Stimulated activated CD8-positive, alpha-beta memory T cell treated with anti-CD3 and anti-CD28 coated beads, Interleukin-12 subunit alpha, Interleukin-12 subunit beta, amount 100 ng/mL, for 1 hour (primary cell): ENCODE results near the gene ARAP1.
A peak's percentile ranks its signal among the peaks of the same experiment; 100 is the strongest.

Experiments used
- DNase-seq: peaks from one replicate; pipeline ENCODE4 v3.0.0-alpha.2; 2020; ENCODE audit warnings: low read depth

The ARAP1 gene

DNA sequence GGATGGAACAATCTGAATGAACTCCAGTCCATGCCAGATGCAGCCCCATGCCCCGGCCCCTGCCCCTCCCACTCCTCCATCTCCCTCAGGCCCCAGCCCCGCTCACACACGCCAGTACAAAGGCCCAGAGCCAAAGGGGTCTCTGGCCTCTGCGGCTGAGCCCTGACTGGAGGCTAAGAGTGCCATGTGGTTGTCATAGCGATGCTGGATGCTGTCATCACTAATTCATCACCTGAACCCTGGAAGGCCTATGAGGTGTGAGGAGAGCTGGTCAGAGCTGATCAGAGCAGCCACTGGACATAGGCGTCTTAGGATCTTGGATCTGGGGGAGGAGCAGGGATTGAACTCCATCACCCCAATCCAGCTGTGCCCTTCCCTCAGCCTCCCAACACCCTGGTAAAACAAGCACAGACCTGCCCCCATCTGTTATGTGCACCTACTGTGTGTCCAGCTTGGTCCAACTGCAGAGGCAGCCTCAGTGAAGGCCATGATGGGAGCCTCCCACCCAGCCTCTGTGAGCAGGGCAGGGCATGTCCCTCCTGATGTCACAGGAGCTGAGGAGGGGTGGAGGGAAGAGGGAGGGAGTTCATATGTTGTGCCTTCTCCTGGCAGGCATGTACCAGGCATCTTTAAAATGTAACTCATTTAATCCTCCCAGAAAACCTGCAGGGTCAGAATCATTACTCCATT lies 94.7 kb downstream of the ARAP1 start:
- DNase-seq: no peak

DNA sequence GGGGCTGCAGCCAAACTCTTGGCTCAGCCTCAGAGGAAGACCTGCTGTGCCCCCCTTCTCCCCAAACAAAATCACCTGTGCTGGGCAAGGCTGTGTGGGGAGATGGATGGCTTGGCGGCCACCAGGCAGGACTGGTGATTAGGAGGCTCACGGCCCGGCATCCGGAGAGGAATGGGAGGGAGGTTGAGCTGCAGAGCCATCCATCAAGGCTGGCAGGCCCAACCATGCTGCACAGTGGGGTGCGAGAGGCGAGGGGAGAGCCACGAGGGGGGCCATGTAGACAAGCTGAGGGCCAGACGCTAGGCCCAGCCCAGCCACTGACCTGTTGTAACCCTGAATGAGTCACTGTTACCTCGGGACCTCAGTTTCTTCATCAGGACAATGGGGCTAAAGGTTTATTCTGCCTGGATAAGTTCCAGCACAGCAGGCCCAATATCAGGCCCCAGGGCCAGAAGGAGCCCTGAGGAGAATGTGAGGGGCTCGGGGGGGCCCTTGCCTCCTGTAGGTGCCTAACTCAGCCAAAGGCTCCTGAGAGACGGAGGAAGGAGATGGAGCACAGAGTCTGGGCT lies 96.2 kb downstream of the ARAP1 start:
- no peak for DNase-seq

DNA sequence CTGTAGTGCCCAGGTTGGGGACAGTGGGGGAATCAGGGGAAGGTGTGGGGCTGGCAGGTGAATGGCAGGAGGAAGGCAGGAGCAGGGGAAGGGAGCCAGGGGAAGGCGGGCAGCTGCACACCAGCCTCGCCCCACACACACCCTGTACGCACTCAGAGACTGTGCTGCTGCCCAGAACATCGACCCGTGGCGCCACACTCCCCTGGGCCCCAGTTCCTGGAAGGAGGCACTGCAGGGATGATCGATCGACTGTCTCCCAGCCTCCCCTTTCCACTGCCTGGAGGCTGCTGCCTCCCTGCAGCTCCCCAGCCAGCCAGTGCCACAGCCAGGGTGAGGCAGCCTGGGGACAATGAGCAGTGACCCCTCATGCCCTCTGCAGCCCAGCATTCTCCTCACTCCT lies 97.2 kb downstream of the ARAP1 start:
- no peak for DNase-seq

DNA sequence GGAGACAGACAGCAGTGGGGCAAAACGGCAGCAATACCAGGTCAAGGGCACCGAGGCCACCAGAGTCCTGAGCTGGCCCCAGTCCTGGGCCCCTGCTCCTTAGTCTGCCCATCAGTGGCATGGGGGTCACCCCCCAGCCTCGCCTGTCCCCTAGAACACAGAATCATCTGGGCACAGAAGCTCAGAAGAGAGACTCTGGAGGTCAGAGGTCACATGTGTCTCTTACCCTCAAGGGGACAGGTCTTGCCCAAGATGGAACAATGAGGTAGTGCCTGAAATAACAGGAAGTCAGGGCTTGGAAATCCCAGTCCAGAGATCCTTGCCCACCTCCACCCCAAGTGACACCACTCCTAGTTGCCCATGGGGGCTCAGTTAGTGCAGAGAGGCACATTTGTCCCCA lies 98.6 kb downstream of the ARAP1 start:
- no peak for DNase-seq

DNA sequence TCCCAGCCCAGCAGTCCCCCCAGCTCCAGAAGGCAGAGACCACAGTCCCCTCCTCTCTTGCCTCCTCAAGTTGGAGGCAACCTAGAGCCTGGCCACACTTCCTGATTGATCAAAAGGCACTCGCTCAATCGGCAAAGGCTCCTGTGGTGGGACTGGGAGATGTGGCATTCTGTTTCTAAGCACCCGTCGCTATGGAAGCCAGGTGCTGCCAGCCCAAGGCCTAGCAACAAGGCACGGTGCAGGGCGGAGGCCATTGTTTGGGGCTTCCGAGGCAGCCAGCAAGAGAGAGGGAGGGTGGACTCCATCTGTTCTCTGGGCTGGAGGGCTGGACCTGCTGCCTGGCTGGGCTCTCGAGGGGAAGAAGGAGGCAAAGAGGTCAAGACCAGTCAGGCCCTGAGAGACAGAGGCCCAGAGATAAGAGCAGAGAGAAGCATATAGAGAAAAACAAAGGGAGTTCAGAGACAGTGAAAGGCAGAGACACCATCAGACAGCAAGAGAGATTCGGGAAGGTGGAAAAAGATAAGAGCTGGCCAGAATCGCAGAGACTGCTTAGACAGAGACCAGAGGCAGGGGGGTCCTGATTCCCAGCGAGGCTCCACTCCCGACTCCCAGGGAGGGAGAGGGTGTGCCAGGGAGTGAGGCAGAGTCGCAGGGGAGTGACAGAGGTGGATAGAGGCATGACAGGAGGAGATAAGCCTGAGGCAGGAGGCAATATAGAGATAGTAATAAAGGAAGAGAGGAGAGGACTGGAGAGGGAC lies 99.2 kb downstream of the ARAP1 start:
- DNase-seq: no peak

DNA sequence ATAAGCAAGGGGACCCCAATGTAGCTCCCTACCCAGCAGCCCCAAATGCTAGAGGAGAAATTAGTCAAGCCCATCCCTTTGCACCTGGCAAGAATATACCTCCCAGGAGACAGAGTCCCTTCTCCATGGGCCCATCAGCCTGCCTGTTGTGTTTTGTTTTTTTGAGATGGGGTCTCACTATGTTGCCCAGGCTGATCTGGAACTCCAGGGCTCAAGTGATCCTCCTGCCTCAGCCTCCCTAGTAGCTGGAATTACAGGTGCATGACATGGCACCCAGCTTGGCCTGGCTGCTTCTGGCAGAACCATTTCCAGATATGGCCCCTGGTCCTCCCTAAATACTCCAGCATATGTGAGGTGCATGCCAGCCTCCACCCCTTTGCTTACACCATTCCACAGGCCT lies 100.1 kb downstream of the ARAP1 start:
- no peak for DNase-seq

DNA sequence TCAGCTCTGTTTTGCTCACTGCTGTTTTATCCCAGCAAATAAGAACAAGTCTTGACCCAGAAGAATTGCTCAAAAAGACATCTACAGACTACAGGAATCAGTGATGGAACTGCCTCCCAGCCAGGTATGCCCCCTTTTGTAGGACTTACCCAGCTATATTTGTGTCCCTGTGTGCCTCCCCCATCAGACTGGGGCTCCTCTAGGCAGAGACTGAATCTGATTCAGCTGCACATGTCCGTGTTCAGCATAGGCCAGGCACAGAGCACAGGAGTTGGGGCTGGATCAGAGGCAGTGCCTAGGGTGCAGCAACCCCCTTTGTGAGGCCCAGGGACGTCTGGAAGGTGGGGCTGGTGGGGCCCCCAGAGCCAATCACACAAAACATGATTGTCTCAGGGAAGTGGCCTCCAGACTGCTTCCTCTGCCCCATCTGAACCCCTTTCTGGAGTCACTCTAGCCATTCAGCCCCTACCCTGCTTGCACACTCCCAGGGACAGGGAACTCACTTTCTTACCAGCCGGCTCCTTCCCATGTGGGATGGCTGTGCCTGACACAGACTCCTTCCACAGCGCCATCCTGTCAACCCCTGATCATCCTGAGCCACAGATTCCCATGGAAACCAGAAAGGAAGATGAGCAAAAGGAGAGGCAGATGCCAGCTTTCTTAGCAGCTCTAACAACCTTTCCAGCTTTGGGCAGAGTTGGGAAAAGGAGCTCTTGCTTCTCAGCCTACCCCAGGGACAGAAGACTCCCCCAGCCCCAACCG lies 102.8 kb downstream of the ARAP1 start:
- DNase-seq: no peak

DNA sequence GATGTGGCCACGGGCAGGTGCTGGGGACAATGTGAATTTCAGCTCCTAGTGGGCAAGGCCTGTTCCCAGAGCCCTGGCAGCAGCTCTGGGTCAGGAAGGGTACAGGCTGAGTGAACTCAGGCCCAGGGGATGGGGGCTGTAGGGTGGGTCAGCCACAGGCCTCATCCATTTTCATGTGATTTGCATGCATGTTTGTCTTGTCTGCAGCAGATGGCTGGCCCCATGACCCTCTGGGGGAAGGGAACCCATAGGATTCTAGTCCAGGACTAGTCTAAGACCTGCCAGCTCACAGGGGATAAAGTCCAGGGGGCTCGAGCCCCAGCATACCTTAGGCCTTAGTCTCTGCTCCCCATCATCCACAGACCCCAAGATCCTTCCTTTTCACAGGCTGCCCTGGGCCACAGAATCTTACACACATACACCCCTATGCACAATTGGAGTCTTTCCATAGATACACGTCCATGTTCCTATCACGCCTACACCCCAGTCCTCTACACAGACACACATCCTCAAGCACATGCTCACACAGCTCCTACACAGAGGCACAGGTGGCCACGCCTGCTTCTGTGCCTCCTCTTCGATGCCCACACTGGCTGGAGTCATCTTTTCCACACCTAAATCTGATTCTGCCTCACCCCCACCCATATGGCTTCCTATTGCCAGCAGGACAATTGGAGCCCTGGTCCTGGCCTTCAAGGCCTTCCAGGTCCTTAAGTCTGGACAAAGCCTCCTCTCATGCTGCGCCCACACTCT lies 103.6 kb downstream of the ARAP1 start:
- no peak for DNase-seq

DNA sequence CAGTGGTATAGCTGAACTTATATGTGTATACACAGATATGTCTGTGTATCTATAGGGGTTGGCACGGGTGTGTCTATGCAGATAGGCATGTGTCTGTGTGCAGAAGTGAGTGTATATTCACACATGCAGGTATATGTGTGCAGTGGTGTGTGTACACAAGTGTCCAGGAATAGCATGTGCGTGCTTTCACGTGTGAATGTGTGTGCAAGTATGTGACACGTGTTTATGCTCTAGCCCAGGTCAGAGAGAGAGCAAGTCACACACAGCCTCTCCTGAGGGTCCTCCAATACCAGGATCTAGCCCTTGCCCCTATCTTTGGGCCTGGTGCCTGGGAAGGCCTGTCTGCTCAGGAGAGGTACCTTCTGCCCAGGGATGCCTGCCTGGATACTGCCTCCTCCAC lies 104.3 kb downstream of the ARAP1 start:
- DNase-seq: no peak

DNA sequence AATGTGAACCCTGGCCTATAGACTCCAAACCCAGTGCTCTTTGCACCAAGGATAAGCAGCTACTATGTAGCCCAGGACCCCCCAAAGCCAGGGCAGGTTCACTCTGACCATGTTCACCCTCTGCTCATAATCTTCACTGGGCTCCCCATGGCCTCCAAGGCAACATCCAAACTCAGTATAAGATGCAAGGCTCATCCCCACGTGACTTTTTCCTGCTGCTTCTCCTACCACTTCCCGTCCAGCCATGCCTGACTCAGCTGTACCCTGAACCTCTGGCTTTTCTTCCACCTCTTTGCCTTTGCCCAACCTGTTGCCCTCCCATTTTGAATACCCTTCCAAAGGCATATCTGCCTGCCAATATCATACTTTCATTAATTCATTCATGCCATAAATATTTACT lies 105.7 kb downstream of the ARAP1 start:
- no peak for DNase-seq

DNA sequence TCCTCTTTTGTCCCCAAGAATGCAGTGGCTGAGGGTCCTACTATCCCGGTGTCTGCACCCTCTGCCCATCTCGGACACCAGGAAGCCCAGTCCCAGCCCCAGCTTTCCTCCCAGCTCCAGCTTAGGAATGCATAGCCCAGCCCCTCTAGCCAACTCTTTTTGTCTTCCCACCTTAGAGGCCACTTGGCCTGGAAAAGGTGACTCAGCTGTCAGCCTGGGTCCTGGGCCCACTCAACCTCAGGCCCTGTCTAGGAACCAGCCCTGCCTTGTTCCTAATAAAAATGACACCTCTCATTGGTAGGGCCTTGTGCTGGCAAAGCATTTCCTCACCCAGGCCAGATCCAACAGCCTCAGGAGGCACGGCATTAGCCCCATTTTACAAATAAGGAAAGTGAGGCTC lies 106.2 kb downstream of the ARAP1 start:
- DNase-seq: no peak

DNA sequence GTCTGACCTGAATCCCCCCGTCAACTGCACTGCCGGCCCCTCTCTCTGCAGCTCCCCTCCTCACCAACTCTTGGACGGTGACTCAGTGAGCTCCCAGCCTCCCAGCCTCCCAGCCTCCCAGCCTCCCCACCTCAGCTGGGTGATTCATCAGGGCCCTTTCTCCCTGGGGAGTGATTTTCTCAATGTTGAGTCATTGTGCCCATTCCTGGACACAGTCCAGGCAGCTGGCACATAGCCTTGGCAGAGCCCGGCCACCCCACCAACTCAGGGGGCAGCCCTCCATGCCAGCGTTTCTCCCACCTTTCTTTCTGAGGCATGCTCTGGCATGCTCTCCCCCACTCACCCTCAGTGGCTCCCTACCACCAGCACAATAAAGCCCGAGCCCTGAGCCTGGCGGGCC lies 108.7 kb downstream of the ARAP1 start:
- DNase-seq: no peak

DNA sequence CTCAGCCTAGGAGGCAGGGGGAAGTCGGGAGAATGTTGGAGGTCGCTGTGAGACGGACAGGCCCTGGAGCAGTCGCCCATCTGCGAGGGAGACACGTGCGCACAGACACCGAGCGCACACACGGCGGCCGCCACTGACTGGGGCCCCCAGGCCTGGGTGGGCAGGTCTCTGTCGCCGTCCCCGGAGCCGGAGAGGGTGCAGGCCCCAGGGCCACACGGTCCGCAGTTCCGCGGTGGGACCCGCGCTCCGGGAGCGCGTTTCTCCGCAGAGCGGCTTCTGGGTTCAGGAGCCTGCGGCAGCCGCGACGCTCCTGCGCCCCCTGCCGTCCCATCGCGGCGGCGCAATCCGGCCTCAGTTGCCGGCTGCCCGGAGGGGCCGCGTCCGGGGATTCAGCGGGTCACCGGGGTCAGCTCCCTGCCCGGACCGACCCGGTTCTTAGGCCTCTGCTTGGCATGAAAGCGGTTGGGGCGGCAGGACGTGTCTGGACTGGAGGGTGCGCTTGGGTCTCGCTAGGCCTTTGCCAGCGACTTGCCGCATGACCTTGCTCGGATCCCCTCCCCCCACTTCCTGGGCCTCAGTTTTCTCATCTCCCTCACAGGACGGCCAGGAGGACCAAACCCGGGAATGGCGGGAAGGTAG lies 109.2 kb downstream of the ARAP1 start:
- peak; percentile 35 for DNase-seq

DNA sequence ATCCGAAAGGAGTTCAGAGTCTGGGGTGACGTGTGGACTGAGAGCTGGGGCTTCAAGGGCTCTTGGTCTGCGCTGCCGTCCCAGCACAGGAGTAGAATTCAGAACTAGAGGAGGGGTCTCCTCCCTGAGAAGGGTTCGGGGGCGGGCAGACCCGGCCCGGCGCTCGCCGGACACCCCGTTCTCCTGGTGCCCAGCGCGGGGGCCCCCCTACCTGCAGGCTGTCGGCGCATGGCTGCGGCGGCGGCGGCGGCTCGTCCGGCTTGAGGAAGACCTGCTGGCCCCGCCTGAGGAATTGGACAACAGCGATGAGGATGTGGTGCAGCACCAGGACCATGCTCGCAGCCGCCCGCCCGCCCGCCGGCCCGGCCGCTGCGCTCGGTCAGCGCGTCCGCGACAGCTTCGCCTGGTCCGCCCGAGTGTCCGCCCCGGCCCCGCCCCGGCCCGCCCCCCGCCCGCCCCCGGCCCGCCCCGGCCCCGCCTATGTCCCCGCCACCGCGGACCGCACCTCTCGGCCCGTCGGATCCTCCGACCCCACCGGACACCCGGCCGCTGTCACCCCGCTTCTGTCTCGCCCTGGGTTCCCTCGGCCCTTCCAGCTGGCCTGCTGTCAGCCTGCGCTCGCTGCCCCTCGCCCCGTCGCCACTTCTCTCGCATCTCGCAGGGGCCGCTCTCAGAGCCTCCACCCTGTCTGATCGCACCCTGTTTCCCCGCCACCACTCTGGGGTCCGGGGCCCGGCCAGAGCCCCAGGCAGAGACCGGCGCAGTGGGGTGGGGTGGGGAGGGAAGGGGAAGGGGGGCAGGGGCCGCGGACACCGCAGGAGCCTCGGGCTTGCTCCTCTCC lies 109.9 kb downstream of the ARAP1 start:
- DNase-seq: no peak

DNA sequence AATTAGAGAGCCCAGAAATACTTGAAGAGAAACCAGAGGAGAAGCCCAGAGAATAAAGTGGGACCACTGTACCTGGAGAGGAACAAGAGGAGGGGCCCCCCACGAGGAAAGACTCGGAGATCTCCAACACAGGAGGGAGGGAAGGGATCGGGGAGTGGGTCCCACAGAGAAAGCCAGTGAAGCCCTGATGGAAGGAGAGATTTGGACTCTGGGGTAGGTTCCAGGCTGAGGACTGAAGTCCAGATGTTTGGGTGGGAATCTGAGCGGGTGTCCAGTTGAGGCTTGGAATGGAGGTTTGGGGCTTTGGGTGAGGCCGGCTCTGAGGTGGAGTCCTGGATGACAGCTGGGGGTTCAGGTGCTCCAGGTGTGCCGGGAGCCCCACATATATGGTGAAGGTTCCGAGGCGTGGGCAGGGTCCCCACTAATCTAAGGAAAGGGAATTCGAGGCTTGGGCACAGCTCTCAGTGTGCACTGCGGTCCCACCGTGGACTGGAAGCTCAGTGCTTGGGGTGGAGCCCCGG lies 110.6 kb downstream of the ARAP1 start:
- no peak for DNase-seq

DNA sequence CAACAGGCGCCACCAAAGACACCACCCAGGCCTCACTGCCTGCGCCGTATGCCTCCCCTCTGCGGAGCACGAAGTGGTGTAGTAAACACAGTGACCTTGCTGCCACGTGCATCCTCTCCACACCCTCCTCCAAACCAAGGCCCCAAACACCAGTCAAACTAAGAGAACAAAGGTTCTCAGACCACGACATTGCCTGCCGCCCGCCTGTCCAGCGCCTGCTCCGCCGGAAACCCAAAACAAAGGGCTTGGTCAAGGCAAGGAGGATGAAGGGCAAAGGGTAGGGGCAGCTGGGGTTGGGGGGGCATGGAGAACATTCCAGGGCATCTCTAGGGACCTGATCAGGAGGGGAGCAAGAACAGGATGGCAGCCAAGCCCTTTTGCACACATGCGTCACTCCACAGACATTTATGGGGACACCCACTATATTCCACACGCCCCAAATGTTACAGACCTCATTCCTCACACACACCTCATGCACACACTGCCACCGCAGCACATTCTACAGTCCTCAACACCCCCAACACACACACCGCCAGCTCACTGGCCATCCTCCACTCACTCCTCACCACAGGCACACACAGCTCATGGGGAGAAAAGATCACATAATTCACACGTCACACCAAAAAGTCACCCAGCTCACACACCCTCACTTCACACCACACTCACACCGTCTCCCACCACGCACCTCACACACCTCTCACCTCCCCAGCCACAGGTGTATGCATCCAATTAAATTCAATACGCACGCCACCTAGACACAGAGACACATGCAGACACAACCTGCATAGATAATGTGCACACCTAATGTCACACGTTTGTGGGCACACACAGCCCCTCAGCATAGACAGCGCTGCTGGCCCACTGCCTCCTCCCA lies 112.5 kb downstream of the ARAP1 start:
- DNase-seq: no peak

DNA sequence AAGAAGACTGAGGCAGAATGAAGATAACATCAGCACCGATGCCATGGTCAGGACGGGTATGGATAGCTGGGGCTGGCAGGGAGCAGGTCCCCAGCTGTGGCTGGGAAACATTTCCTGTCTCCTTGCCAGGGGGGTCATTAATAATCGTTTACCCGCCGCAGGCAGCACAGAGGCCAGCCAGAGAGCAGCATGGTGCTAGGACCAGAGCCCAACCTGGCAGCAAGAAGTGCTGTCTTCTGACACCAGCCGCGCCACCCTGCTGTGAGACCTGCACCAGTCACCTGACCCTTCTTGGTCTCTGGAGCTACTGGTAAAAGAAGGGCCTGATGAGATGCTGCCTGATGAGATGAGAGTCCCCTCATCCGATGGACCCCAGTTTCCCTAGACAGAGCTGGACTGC lies 114.3 kb downstream of the ARAP1 start:
- DNase-seq: no peak

DNA sequence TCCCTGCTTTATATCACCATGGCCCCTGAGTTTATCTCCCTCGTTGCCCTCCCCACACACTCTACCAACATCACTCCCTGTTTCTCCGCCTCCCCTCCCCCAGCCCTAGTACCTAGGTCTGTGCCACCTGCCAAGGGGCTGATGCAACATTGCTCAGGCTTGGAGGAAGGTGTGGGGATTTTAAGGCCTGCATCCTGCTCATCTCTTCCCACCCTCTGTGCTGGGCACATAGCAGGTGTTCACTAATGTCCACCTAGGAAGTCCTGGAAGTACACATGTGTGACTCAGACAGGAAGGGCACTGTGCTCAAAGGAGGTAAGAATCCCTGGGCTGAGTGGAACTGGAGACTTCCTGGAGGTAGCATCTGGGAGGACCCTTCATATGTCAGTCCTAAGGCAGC lies 115.0 kb downstream of the ARAP1 start:
- DNase-seq: no peak

DNA sequence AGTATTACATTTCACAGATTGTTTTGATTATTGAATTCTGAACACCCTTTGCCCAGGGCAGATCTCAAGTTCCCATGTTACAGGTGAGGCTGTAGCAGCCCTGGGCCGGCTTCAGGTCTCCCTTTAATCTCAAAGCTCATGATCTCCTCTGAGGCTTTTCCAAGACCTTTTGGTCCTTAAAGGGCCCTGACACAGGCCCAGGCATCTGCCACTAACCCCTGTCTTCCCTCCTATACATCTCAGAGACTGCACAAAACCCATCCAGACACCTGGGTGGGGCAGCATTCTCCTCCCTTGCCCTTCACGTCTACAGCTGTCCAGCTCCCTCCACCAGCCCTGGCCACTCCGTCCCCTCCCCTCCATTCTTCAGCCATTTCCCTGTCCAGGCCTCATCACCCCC lies 115.8 kb downstream of the ARAP1 start:
- DNase-seq: no peak
